IPS-NIHi11 (cell line): Measurements from ENCODE around the gene ARHGEF26.
A peak's percentile ranks its signal among the peaks of the same experiment; 100 is the strongest.

Source experiments
- DNase-seq: peaks from one replicate; pipeline ENCODE4 v3.0.0; 2012; ENCODE audit warnings: mixed read lengths, low spot score

ARHGEF26 gene

GRCh38 chr3:154113609-154114008 lies 7.6 kb upstream of the ARHGEF26 start:
- DNase-seq = no peak

GRCh38 chr3:154115332-154115731 lies 5.9 kb upstream of the ARHGEF26 start:
- DNase-seq = no peak

- no peak for DNase-seq
Observed at GRCh38 chr3:154119951-154120350, 1.2 kb upstream of the ARHGEF26 start.

GRCh38 chr3:154121701-154122551 lies 736 bp downstream of the ARHGEF26 start:
- peak; percentile 67 for DNase-seq

GRCh38 chr3:154122552-154122911 lies 1.3 kb downstream of the ARHGEF26 start:
- no peak for DNase-seq

GRCh38 chr3:154122912-154123559 lies 1.8 kb downstream of the ARHGEF26 start:
- DNase-seq = no peak

GRCh38 chr3:154123906-154124305 lies 2.7 kb downstream of the ARHGEF26 start:
- DNase-seq = no peak

GRCh38 chr3:154125378-154126030 lies 4.3 kb downstream of the ARHGEF26 start:
- no peak for DNase-seq

- no peak for DNase-seq
Observed at GRCh38 chr3:154126651-154127050, 5.5 kb downstream of the ARHGEF26 start.

GRCh38 chr3:154129625-154130024 lies 8.4 kb downstream of the ARHGEF26 start:
- no peak for DNase-seq

GRCh38 chr3:154130540-154130939 lies 9.3 kb downstream of the ARHGEF26 start:
- DNase-seq = no peak

- no peak for DNase-seq
Observed at GRCh38 chr3:154131830-154132229, 10.6 kb downstream of the ARHGEF26 start.

- no peak for DNase-seq
Observed at GRCh38 chr3:154132777-154133375, 11.7 kb downstream of the ARHGEF26 start.

- DNase-seq = no peak
Observed at GRCh38 chr3:154135511-154136173, 14.5 kb downstream of the ARHGEF26 start.

GRCh38 chr3:154137036-154137435 lies 15.8 kb downstream of the ARHGEF26 start:
- DNase-seq = no peak

- DNase-seq = no peak
Observed at GRCh38 chr3:154139996-154140436, 18.8 kb downstream of the ARHGEF26 start.

GRCh38 chr3:154142608-154143007 lies 21.4 kb downstream of the ARHGEF26 start:
- DNase-seq = no peak

- no peak for DNase-seq
Observed at GRCh38 chr3:154143873-154144272, 22.7 kb downstream of the ARHGEF26 start.

- DNase-seq = no peak
Observed at GRCh38 chr3:154144825-154145465, 23.8 kb downstream of the ARHGEF26 start.

- no peak for DNase-seq
Observed at GRCh38 chr3:154148541-154148940, 27.4 kb downstream of the ARHGEF26 start.

GRCh38 chr3:154149286-154149685 lies 28.1 kb downstream of the ARHGEF26 start:
- no peak for DNase-seq
